Measurements from ENCODE around the gene GIGYF1. TPM values are rescaled to one million over a fixed set of nuclear protein-coding genes. Genes with fewer than 3 reads are reported as not detected.

GIGYF1 gene
- total and polyA plus RNA-seq, 2 of the 13 experiments (the other 11 are each of a cell fraction or from before 2014, with no cell fraction given) = 7.6 to 16.1 TPM

- peak overlapping the region; percentile 38 for H3K4me2 ChIP-seq (ENCODE audit: low read depth, low read length)
- no peak overlapping the region for H2AFZ ChIP-seq (ENCODE audit: low read length)
- CTCF ChIA-PET (ENCODE audit: low intra/inter-chr PET ratio, low total read pairs) = interaction anchor here (1.5 to 4.6 kb wide), 2 partner anchors 22 to 125 kb away, joined by 3 to 37 read pairs; partner anchors contain the start of genes POP7 and SLC12A9
- intact Hi-C loops (cut with micrococcal nuclease; ENCODE audit: unreplicated experiment) (no loop called here), in situ Hi-C loops (cut with HindIII; ENCODE audit: extremely low pct_ligation_motif_present, low pct_unique_long_range_greater_than_20kb) (no loop called here)
- no peaks in the 10 kb centered on the region; a peak in 1 of 5 replicates for H3K27me3 ChIP-seq (ENCODE audit: control insufficient read depth in 1 of 2, insufficient read depth in 2 of 2, low read length in 2 of 2)
- DNase-seq (ENCODE audit: low spot score) (peak; percentile 32), ATAC-seq (no peak; the same call in 2 of the 3 replicates), FAIRE-seq (peak; percentile 4)
- H3K9ac ChIP-seq (ENCODE audit: insufficient read depth, low read depth, low read length) = no peak overlapping the region
- no peaks in the 10 kb centered on the region for H4K20me1 ChIP-seq (ENCODE audit: insufficient read depth, low read length)
- H3K27ac ChIP-seq (ENCODE audit: extremely low read length, insufficient read depth, low read length) = no peak overlapping the region
- no peaks in the 10 kb centered on the region for H3K9me3 ChIP-seq (ENCODE audit: low read length)
- peaks cover 3% of the 10 kb centered on the region for H3K79me2 ChIP-seq (ENCODE audit: insufficient read depth, low read length)
- no TSS peak for BruUV-seq (replicated peaks)
- H3K36me3 ChIP-seq (replicated peaks in 1 of 2; ENCODE audit: control insufficient read depth in 1 of 2, insufficient read depth in 2 of 2, low read length in 2 of 2) = no peaks in the 10 kb centered on the region
- WGBS (ENCODE audit: low lambda C conversion rate) = 19% methylated on average over 12 of the region's 12 CpGs
- POLR2A ChIA-PET = interaction anchor here (1.6 kb wide), 1 partner anchor 21 kb away, joined by 6 read pairs; the partner anchor contains the start of gene POP7
- peaks cover 88% of the 10 kb centered on the region for H3K4me1 ChIP-seq (ENCODE audit: insufficient read depth, low read length)
- H3K4me3 ChIP-seq (replicated peaks in 1 of 3; ENCODE audit: insufficient read depth in 1 of 3, low read depth in 2 of 3, low read length in 3 of 3) = no peak overlapping the region
- no peak for TF ChIP-seq ZBTB26 (CRISPR knock-in tag; IDR thresholded peaks at IDR 0.05; ENCODE audit: borderline replicate concordance)
- no peak for TF ChIP-seq SSRP1 (CRISPR knock-in tag; IDR thresholded peaks at IDR 0.05)
- no peak for TF ChIP-seq MNT (IDR thresholded peaks at IDR 0.05)
- TF ChIP-seq RORA (CRISPR knock-in tag; IDR thresholded peaks at IDR 0.05) = no peak
- no peak for TF ChIP-seq ZNF451 (CRISPR knock-in tag; IDR thresholded peaks at IDR 0.05)
- no peak for TF ChIP-seq ZNF709 (CRISPR knock-in tag; IDR thresholded peaks at IDR 0.05)
- TF ChIP-seq PREB (CRISPR knock-in tag; IDR thresholded peaks at IDR 0.05) = no peak
- no peak for TF ChIP-seq ZSCAN20 (CRISPR knock-in tag; IDR thresholded peaks at IDR 0.05; ENCODE audit: borderline replicate concordance)
- no peak for TF ChIP-seq ZBED4 (CRISPR knock-in tag; IDR thresholded peaks at IDR 0.05; ENCODE audit: borderline replicate concordance)
- TF ChIP-seq ZNF547 (CRISPR knock-in tag; IDR thresholded peaks at IDR 0.05) = no peak
- 0 out of 2 replicates have a peak, but pooled peaks have one; percentile 37 for TF ChIP-seq BCL6 (CRISPR knock-in tag; IDR thresholded peaks at IDR 0.05)
- TF ChIP-seq PCBP1 (IDR thresholded peaks at IDR 0.05; ENCODE audit: borderline replicate concordance, low read depth, low read length) = no peak
- TF ChIP-seq ATAD3A (CRISPR knock-in tag; IDR thresholded peaks at IDR 0.05) = no peak
- peak; percentile 53; the same call in 1 of the 2 replicates for TF ChIP-seq ZGPAT (CRISPR knock-in tag; IDR thresholded peaks at IDR 0.05)
- TF ChIP-seq ZNF446 (CRISPR knock-in tag; IDR thresholded peaks at IDR 0.05) = no peak
These were observed 33.1 kb upstream of the GIGYF1 start for GRCh38 chr7:100726996-100727761.

Data from HepG2 (cell line).